ENCODE measurements around the gene MRPS27.

The MRPS27 gene

DNA sequence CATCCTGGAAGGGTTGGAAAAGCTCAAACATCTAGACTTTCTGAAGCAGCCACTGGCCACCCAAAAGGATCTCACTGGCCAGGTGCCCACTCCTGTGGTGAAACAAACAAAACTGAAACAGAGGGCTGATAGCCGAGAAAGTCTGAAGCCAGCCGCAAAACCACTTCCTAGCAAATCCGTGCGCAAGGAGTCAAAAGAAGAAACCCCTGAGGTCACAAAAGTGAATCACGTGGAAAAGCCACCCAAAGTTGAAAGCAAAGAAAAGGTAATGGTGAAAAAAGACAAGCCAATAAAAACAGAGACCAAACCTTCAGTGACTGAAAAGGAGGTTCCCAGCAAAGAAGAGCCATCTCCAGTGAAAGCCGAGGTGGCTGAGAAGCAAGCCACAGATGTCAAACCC is 125.2 kb downstream of the MRPS27 start:
- Mint-ChIP-seq H3K4me1 (ENCODE audit: low read depth) (peaks cover 9% of the 10 kb centered on the region), H3K4me3 (peak overlapping the region; percentile 44), H3K27me3 (ENCODE audit: low read depth) (peaks cover 80% of the 10 kb centered on the region), H3K27ac (peak overlapping the region; percentile 1), H3K9me3 (no peaks in the 10 kb centered on the region), H3K36me3 (ENCODE audit: low read depth) (no peaks in the 10 kb centered on the region)
- DNase-seq (ENCODE audit: low spot score) = peak; percentile 42

DNA sequence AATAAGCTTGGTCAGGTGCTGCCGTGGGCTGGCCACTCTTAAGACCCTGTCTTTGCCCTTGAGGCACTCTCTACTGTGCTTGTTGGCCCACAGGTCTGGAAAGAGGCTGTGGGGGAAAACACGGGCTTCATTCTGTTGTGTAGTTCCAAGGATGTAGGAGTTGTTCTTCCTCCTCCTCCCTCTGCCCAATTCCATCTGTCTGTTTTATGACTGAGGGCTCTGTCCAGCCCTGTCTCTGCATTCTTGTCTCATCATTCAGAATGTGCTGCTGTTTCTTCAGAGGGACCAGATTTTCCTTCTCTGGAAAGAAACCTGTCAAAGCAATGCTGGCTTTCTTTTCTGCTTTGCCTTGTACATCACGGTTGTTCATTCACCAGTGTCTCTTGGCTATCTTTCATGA is 128.6 kb downstream of the MRPS27 start:
- Mint-ChIP-seq H3K27me3 (ENCODE audit: low read depth) (peaks cover 79% of the 10 kb centered on the region), H3K9me3 (no peaks in the 10 kb centered on the region), H3K4me1 (ENCODE audit: low read depth) (peaks cover 9% of the 10 kb centered on the region), H3K4me3 (no peak overlapping the region), H3K27ac (no peak overlapping the region), H3K36me3 (ENCODE audit: low read depth) (no peaks in the 10 kb centered on the region)
- DNase-seq (ENCODE audit: low spot score) = no peak

DNA sequence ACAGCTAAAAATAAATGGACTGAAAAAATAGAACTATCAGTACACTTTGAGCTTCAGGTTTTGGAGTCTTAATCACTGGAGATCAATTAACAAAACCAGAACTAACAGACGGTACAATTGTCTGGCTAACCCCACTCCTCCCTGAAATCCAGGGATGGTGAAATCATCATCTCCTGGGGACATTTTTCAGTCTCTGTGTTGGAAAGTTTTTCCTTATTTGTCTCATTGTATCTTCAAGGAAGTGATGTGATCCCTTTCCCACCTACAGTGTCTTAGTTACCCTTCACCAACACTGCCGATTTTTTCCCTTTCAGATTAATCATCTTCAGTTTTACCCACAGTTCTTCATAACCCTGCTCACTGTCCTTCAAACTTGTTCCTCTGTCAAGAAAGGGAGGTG is 130.9 kb downstream of the MRPS27 start:
- Mint-ChIP-seq H3K36me3 (ENCODE audit: low read depth) (no peaks in the 10 kb centered on the region), H3K27me3 (ENCODE audit: low read depth) (peaks cover 65% of the 10 kb centered on the region), H3K4me1 (ENCODE audit: low read depth) (no peaks in the 10 kb centered on the region), H3K4me3 (no peak overlapping the region), H3K9me3 (no peaks in the 10 kb centered on the region), H3K27ac (no peak overlapping the region)
- no peak for DNase-seq (ENCODE audit: low spot score)

DNA sequence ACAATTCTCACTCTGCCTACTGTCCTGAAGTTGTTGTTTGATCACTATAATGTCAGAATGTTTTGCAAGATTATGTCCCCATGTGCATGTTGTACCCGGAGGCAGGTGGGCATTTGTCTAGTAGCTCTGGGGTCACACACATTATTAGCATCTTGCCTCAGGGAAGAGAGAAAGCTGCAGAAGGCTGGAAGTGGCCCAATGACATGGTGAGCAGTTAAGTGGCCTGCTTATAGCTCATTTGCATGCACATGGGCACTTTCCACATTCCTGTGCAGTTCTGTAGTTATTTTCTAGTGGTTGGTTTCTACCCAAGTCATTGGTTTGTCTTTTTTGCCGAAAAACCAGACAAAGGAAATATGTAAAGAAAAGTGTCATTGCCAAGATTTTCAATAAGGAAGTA is 131.9 kb downstream of the MRPS27 start:
- peaks cover 62% of the 10 kb centered on the region for H3K27me3 Mint-ChIP-seq (ENCODE audit: low read depth)
- no peaks in the 10 kb centered on the region for H3K4me1 Mint-ChIP-seq (ENCODE audit: low read depth)
- no peaks in the 10 kb centered on the region for H3K9me3 Mint-ChIP-seq
- DNase-seq (ENCODE audit: low spot score) = no peak
- H3K27ac Mint-ChIP-seq = no peak overlapping the region
- H3K36me3 Mint-ChIP-seq (ENCODE audit: low read depth) = no peaks in the 10 kb centered on the region
- H3K4me3 Mint-ChIP-seq = no peak overlapping the region

DNA sequence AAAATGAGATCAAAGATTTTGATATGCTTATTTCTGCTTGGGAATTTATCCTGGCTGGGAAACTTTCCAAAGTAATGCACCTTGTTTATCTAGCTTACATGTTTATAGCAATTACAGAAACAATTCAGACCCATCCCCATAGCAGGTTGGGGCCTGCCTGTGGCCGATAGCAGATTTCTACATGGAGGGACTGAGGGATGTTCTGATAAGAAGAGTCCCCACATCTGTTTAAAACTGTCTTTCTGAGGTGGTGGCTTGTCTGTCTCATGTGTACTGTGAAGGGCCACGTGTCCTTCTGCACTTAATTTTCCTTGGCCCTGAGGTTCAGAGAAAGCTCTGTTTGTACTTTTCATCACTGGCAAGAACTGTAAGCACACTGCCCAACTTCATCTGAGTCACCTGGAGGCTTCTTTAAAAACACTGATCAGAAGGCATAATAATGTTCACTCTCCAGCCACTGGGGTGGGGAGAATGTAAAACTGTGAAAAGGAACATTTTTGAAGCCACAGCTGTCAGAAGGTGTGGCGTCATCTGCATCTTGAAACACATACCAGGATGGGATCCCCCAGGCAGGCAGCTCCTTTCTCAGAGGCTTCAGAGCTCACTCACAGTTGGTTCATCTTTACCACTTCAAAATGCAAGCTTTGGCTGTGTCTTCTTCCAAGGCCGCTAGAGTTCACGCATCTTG is 132.5 kb downstream of the MRPS27 start:
- Mint-ChIP-seq H3K36me3 (ENCODE audit: low read depth) (no peaks in the 10 kb centered on the region), H3K27me3 (ENCODE audit: low read depth) (peaks cover 60% of the 10 kb centered on the region), H3K9me3 (no peaks in the 10 kb centered on the region), H3K4me1 (ENCODE audit: low read depth) (no peaks in the 10 kb centered on the region), H3K27ac (no peak overlapping the region), H3K4me3 (no peak overlapping the region)
- no peak for DNase-seq (ENCODE audit: low spot score)

DNA sequence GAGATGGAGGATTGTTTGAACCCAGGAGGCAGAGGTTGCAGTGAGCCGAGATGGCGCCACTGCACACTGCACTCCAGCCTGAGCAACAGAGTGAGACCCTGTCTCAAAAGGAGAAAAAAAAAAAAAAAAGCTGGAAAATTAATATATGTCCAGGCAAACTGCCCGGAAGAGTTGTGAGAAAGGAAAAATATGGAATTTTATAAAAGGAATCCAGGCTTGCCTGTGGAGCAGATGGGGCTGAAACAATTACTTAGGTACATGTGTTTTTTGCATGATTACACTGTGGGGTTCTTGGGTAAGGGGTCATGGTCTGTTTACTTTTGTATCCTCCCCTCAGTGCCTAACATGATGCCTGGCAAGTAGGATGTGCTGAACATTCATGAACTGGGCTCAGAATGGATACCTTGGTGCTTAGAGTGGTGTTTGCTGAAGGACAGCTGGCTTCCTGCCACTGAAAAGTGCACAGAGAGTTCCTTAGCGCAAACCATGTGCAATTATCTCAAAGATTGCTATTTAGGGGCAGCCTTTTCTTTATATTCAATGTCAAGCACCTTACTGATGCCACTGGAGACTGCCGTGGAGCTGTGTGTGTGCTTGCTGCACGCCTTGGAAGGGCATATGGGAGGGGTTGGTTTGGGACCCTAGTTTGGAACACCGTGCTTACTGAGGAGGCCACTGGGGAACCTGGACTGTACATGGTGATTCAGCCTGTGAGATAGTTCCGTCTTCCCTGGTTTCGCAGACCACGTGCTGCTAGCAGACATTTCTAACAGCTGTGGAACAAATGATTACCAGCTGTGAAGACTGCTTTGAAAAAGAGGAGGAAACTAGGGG is 134.3 kb downstream of the MRPS27 start:
- Mint-ChIP-seq H3K4me3 (no peak overlapping the region), H3K27me3 (ENCODE audit: low read depth) (peaks cover 48% of the 10 kb centered on the region)

DNA sequence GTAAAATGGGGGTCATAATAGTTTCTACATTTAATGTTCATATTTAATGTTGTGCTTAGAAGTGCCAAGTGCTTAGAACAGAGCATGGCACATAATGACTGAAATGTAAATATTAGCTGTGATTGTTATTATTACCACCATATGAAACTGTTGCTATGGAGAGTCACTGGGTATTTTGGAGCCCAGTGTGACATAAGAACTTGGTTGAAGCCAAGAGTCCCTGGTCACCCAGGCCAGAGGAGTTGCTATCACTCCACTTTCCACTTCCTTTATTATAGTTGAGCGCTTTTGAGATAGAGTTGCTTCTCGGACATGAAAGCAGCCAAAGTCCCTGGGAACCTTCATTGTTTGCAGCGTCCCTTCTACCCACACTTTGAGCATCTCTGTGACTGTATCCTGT is 135.6 kb downstream of the MRPS27 start:
- H3K27ac Mint-ChIP-seq = no peak overlapping the region
- H3K27me3 Mint-ChIP-seq (ENCODE audit: low read depth) = peaks cover 48% of the 10 kb centered on the region
- no peaks in the 10 kb centered on the region for H3K36me3 Mint-ChIP-seq (ENCODE audit: low read depth)
- H3K9me3 Mint-ChIP-seq = no peaks in the 10 kb centered on the region
- DNase-seq (ENCODE audit: low spot score) = no peak
- H3K4me3 Mint-ChIP-seq = no peak overlapping the region
- H3K4me1 Mint-ChIP-seq (ENCODE audit: low read depth) = no peaks in the 10 kb centered on the region

More for the DNA sequence above, 134.3 kb downstream of the MRPS27 start:
- Mint-ChIP-seq H3K9me3 (no peaks in the 10 kb centered on the region), H3K4me1 (ENCODE audit: low read depth) (no peaks in the 10 kb centered on the region), H3K36me3 (ENCODE audit: low read depth) (no peaks in the 10 kb centered on the region), H3K27ac (no peak overlapping the region)
- DNase-seq (ENCODE audit: low spot score) = no peak

DNA sequence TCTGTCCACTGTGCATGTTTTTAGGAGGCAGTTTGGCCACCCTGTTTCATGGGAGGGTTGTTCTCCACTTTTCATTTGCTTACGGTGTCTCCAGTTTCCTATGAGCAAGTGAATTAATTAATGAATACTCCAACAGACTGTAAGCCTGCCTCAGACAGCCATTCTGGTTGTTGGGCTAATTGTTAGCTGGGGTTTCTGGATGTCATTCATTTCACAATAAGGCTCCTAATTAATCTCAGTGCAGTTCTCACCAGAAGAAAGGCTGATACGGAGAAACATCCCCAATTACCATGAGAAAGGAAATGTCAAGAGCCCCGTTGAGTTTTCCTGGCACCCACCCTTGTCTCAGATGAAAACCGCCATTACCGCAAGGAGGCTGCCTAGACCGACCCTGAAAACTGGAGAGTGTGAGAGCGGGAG is 136.9 kb downstream of the MRPS27 start:
- no peak for DNase-seq (ENCODE audit: low spot score)
- H3K4me3 Mint-ChIP-seq = no peak overlapping the region
- H3K4me1 Mint-ChIP-seq (ENCODE audit: low read depth) = no peaks in the 10 kb centered on the region
- H3K9me3 Mint-ChIP-seq = no peaks in the 10 kb centered on the region
- H3K27me3 Mint-ChIP-seq (ENCODE audit: low read depth) = peaks cover 43% of the 10 kb centered on the region
- no peaks in the 10 kb centered on the region for H3K36me3 Mint-ChIP-seq (ENCODE audit: low read depth)
- no peak overlapping the region for H3K27ac Mint-ChIP-seq

DNA sequence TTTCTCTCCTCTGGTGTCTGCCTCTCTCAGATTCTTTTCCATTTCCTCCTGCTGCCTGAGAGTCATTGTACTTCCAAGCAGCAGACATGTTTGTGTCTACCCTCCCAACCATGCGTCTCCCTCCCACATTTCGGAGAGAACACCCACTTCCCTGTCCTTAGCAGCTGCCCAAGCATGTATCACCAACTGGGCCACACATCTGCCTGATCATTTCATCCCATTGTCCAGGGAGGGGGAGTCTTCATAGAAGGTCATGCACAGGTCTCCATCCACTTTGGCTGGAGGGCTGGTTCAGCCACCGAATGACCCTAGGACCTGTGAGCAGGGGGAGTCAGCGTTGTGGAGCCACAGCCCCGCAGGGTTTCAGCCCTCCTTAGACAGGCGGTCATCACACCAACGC is 137.4 kb downstream of the MRPS27 start:
- no peaks in the 10 kb centered on the region for H3K9me3 Mint-ChIP-seq

DNA sequence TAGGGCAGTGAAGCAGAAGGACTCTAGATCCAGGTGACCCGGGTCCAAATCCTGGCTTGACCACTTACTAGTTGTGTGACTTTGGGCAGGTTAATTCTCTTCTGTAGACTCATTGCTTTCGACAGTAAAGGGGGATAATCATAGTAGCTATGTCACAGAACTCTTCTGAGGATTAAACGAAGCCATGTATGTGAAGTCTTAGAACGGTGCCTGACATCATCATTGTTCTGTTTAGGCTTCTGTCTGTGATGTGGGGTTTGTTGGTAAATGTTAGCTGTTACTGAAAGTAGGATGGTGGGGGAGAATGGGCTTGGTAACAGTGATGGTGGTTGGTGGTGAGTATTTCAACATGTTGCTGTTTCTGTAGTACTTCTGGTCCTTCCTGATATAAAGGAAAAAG is 139.1 kb downstream of the MRPS27 start:
- Mint-ChIP-seq H3K36me3 (ENCODE audit: low read depth) (no peaks in the 10 kb centered on the region), H3K27me3 (ENCODE audit: low read depth) (peaks cover 46% of the 10 kb centered on the region), H3K27ac (no peak overlapping the region), H3K4me3 (no peak overlapping the region), H3K9me3 (no peaks in the 10 kb centered on the region), H3K4me1 (ENCODE audit: low read depth) (no peaks in the 10 kb centered on the region)
- no peak for DNase-seq (ENCODE audit: low spot score)

More for the DNA sequence above, 137.4 kb downstream of the MRPS27 start:
- Mint-ChIP-seq H3K27ac (no peak overlapping the region), H3K36me3 (ENCODE audit: low read depth) (no peaks in the 10 kb centered on the region), H3K4me1 (ENCODE audit: low read depth) (no peaks in the 10 kb centered on the region), H3K4me3 (no peak overlapping the region), H3K27me3 (ENCODE audit: low read depth) (peaks cover 42% of the 10 kb centered on the region)
- DNase-seq (ENCODE audit: low spot score) = no peak

DNA sequence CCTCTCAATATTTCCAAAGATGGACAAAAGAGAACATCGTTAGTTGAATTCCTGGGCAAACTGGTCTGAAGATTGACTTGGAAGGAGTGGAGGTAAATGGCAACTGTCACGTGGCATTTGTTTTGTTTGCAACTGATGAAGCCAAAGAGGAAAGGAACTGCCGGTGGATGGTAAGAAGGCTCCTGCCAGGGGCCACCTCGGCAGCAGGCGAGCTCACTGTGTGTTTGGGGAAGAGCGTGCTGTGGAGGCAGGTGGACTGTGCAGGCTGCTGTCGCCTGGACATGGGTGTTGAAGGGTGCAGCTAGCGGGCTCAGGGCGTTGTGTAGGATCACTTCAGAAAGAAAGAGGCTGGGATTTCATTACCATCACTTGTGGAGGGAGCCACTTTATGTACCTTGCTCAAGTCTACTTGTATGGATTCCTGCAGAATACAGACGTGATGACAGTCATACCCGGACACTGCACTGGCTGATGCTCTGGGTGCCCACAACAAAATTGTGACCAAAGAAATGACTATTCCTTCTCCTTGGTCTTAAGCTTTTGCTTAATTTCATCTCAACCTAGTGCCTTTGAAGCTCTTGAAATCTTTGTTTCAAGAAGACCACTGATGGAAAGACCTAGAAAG is 140.1 kb downstream of the MRPS27 start:
- H3K27ac Mint-ChIP-seq = no peak overlapping the region
- no peak overlapping the region for H3K4me3 Mint-ChIP-seq
- no peaks in the 10 kb centered on the region for H3K9me3 Mint-ChIP-seq
- H3K4me1 Mint-ChIP-seq (ENCODE audit: low read depth) = no peaks in the 10 kb centered on the region
- H3K27me3 Mint-ChIP-seq (ENCODE audit: low read depth) = peaks cover 52% of the 10 kb centered on the region
- H3K36me3 Mint-ChIP-seq (ENCODE audit: low read depth) = no peaks in the 10 kb centered on the region
- no peak for DNase-seq (ENCODE audit: low spot score)

DNA sequence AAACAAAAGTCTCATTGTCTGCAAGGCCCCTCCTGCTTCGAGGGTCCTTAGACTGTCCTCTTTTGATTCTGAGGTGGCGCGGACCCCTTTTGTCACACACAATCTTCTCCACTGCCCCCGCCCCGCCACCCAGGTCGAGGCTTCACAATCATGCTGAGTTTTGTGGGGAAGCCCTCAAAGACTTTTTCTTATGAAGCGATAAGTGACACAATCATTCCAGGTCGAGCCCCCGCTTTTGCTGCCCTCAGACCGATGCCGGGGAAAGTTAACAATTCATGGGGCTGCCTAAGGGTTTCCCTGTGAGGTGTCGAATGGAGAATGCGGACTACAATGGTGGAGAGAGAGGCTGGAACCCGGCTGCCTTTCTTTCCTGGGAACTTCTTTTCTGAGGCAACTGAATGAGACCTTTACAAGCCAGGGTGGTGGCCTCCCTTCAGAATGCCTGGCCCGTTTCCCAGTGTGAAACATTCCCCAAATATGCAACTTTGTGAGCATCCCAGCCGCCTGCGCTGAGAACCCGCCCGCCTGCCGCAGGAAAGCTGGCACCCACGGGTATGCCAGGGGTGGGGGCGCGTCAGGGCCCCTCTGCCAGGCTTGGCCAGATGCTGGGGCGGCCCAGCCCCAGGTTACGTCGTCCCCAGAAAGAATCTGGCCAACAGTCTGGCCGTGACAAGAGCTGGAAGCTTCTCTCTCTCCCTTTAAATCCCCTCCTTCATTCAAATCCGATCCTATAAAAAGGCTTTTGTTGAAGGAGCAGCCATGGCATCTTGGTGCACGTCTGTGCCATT is 140.8 kb downstream of the MRPS27 start:
- Mint-ChIP-seq H3K4me1 (ENCODE audit: low read depth) (no peaks in the 10 kb centered on the region), H3K9me3 (no peaks in the 10 kb centered on the region), H3K27ac (no peak overlapping the region), H3K36me3 (ENCODE audit: low read depth) (no peaks in the 10 kb centered on the region), H3K4me3 (no peak overlapping the region), H3K27me3 (ENCODE audit: low read depth) (peaks cover 53% of the 10 kb centered on the region)
- no peak for DNase-seq (ENCODE audit: low spot score)

DNA sequence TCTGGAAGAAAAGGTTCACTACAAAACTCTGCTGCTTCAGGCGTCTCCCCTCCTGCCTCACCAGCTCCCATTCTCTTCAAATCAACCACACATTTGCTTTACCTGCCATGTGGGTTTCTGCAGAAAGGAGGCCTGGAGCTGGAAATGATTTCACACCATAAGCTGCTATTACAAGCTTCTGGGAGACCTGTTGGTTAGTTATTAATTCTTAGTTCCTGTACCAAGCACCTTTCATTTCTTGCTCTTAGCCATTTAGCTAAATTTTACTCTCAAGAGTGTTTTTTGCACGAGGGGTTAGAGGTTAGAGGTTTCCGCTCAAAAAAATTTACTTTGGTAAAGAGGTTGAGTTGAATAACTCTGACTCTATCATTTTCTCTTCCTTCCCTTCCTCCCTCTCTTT is 142.5 kb downstream of the MRPS27 start:
- H3K9me3 Mint-ChIP-seq = no peaks in the 10 kb centered on the region
- no peak overlapping the region for H3K27ac Mint-ChIP-seq
- DNase-seq (ENCODE audit: low spot score) = no peak
- no peaks in the 10 kb centered on the region for H3K4me1 Mint-ChIP-seq (ENCODE audit: low read depth)
- H3K27me3 Mint-ChIP-seq (ENCODE audit: low read depth) = peaks cover 51% of the 10 kb centered on the region
- no peak overlapping the region for H3K4me3 Mint-ChIP-seq
- H3K36me3 Mint-ChIP-seq (ENCODE audit: low read depth) = no peaks in the 10 kb centered on the region

DNA sequence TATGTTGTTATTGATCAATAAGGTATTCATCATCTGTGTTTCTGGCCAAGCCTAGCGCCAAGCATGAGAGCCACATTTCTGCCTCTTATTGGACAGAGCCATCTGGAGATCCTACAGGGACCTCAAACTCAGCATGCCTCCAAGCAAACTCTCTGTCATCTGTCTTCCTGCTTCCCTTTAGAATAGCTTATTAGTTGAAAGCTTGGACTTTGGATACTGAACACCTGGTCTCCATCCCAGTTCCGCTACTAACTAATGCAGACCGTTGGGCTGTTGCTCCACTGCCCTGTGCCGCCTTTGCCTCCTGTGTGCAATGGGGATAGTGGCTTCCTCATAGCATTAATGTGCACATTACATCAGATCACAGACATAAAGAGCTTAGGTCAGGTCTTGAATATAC is 147.3 kb downstream of the MRPS27 start:
- H3K9me3 Mint-ChIP-seq = no peaks in the 10 kb centered on the region

More for the DNA sequence above, 147.3 kb downstream of the MRPS27 start:
- Mint-ChIP-seq H3K4me1 (ENCODE audit: low read depth) (no peaks in the 10 kb centered on the region), H3K27me3 (ENCODE audit: low read depth) (peaks cover 49% of the 10 kb centered on the region), H3K27ac (no peak overlapping the region), H3K36me3 (ENCODE audit: low read depth) (no peaks in the 10 kb centered on the region), H3K4me3 (no peak overlapping the region)
- DNase-seq (ENCODE audit: low spot score) = no peak
